GM19395 (cell line): ENCODE data around the gene CORO2A.
"Not testable (repeated sequence)": the region's sequence is repeated elsewhere in the genome, so short reads cannot be mapped to it uniquely, and the experiment has no call there.

Experiments used
- ATAC-seq: cut with Tn5 transposase; IDR thresholded peaks from one replicate; pipeline ENCODE4 v1.9.1; 2021; ENCODE audit warnings: mild to moderate bottlenecking, moderate library complexity; ENCODE audit not compliant: unreplicated experiment

CORO2A gene

DNA sequence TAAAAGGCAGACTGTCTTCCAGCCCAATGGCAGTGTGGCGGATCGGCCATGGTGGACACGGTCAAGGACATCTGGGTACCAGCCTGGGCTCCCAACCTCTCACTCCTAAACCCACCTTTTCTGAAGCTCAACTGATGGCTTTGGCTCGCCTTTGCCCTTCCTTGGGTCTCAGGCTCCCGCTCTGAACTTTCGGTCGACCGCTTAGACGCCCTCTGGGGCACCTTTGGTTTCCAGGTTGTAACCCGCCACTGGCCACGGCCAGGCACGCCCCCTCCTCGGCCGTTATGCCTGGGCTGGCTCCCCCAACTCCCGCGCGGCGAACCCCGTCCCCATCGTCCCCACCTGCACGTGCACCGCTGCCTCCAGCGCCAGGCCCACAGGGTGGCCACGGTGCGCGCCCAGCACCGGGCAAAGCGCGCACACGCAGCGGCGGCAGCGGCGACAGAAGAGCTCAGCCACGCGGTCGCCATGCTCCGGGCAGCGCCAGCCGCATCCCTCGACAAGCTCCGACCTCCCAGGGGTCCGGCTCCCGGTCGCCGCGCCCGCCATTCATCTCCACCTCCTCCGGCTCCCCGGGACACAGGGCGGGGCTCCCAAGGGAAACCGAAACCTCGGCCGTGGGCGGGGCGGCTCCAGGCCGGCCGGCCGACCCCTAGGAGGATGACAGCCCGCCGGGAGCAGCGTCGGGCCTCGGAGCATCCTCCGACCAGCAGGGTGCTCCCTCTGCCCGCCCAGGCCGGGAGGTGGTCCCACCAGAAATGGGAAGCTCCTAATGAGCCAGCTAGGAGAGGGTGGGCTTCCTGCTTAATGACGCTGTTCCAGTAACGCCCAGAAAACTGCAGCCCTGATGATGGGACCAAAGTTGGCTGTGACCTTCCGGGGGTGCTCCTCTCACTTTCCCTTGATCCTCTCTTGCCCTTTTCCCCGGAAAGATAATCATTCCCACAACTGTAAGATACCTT, 73.5 kb downstream of the CORO2A start, which contains the start of gene TRIM14:
Gene TRIM14, minus strand, starts transcription at position 583 of the 962 bp plus-strand sequence. Its CDS starts 34 bp downstream, at position 549.
- peak; percentile 68 for ATAC-seq

DNA sequence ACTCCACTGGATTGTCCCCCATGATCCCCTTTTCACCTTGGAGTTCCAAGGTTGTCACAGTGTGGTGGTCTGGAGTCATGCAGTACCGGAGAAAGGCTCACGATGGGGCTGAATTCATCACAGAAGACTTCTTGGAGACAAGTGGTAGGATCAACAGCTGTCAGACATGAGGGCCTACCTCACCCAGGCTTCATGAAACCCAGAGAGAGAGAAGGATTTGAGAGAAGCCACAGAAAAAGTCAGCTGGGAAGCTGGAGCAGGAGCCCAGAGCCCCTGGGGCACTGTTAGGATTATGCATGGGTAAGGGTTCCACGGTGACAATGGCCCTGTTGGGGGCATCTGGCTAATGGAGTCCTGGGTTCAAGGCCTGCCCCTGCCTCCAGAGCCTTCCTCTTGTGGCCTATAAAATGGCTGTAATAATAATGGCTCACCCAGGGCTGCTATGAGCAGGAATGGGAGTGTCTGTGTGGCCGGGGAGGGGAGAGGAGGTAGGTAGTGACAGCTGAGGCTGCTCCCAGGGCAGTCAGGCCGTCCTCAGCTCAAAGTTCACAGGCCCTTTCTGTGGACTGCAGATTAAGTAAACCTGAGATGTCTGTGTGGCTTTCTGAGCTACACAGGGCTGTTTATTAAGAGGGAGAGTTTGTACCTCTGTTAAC, 74.3 kb downstream of the CORO2A start:
- peak; percentile 52 for ATAC-seq

DNA sequence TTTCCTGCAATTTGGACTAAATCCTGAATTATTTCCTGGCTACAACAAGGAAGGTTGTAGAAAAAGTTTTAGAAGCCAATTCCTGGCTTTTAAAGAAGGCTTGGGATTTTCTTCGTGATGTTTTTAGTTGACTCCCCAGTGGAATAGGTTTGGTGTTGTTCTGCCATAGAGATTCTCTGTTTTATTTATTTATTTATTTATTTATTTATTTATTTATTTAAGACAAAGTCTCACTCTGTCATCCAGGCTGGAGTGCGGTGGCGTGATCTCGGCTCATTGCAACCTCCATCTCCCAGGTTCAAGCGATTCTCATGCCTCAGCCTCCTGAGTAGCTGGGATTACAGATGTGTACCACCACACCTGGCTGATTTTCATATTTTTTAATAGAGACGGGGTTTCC, 75.3 kb downstream of the CORO2A start:
- ATAC-seq = not testable (repeated sequence)

DNA sequence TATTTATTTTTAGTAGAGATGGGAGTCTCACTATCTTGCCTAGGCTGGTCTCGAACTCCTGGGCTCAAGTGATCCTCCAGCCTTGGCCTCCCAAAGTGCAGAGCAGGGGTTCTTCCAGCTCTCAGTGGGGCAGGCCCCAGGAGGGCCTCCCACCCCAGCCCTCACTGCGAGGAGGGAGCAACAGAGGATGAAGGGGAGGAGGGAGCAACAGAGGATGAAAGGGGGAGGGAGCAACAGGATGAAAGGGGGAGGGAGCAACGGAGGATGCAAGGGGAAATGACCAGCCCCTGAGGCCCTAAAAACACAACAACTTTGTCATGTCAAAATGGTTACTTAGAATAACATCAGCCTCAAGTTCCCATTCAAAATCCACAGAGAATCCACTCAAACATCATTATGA, 83.4 kb downstream of the CORO2A start:
- no peak for ATAC-seq

DNA sequence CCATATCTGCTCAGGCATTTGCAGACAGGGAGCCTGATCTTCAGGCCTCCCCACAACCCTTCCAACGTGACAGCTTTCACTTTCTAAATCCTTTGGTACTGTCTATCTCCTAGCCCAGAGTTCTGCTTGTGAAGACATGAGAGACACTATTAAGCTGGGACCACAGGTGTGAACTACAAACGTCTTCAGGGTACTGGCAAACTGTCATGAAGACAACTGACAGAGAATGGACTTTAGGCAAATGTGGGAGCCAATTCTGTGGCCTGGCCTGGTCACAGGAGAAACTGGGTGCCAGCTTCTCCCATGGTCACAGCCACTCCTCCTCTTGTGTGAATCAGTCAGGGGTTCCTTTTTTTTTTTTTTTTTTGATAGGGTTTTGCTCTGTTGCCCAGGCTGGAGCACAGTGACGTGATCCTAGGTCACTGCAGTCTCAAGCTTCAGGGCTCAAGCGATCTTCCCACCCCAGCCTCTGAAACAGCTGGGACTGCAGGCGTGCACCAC, 83.9 kb downstream of the CORO2A start:
- ATAC-seq = peak; percentile 82

DNA sequence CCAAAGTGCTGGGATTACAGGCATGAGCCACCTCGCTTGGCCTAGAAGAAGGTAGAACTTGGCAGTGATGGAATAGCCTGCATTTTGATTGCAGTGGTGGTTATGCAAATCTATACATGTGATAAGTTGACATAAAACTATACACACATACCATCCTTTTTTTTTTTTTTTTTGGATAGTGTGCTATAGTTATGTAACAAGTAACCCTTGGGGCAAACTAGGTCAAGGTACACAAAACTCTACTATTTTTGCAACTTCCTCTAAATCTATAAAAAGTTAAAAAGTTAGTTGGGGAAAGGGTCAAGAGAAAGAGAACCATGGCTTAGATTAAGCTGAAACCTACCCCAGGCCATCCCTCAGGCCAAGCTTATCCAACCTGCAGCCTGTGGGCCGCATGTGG, 84.5 kb downstream of the CORO2A start:
- no peak for ATAC-seq

DNA sequence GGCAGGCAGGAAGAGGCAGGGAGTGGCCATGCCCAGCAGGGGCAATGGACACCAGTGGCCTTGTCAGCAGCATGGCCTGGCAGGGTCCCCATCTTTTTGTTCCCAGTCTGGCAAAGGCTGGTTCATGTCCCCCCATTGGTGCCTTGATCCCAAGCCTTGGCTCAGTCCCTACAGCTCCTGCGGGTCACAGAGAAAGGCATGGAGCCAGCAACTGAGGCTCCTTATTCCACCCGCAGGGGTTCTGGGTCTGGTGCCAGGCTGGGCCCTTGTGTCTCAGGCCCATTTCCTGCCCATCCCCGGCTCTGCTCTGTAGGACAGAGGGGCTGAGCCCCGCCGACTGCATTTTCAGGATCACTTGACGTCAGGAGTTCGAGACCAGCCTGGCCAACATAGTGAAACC, 87.4 kb downstream of the CORO2A start:
- no peak for ATAC-seq

DNA sequence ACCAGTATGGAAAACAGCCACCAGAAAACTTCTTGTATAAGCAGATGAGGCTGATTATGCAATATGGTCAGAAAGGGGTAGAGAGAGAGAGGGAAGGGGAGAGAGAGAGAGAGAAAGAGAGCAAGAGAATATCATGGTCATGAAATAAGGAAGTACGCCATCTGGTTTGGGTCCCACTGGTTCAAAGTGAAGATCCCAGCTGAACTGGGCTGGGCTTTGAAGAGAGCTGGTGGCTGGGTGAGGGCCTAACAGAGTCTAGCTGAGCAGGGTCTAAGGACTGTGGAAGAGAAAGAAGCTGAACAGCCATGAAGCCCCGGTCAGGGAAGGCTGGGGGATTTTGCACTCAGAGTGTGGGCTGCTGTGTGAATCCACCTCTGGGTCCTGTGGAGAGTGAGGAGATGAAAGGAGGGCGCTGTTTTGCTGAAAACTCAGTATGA, 88.0 kb downstream of the CORO2A start:
- no peak for ATAC-seq

DNA sequence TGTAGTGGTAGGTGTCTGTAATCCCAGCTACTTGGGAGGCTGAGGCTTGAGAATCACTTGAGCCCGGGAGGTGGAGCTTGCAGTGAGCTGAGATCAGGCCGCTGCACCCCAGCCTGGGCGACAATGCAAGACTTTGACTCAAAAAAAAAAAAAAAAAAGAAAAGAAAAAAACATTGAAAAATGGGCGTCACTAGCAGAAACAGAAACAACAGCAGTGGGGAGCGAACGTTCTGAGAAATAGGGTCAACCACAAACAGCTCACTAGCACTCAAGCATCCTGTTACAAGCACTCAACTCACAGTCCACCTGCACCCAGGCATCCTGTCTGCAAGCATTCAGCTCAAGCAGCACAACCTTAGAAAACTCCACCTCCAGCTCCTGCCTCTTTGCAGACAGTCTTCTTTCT, 90.6 kb downstream of the CORO2A start:
- peak; percentile 98 for ATAC-seq

DNA sequence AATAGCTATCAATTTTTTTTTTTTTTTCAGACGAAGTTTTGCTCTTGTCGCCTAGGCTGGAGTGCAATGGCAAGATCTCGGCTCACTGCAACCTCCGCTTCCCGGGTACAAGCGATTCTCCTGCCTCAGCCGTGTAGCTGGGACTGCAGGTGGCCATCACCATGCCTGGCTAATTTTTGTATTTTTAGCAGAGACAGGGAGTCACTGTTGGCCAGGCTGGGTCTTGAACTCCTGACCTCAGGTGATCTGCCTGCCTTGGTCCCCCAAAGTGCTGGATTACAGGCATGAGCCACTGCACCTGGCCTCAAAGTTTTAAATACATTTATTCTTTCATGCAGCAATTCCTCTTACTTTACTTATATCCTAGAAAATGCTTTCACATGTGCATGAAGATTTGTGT, 91.0 kb downstream of the CORO2A start:
- no peak for ATAC-seq

DNA sequence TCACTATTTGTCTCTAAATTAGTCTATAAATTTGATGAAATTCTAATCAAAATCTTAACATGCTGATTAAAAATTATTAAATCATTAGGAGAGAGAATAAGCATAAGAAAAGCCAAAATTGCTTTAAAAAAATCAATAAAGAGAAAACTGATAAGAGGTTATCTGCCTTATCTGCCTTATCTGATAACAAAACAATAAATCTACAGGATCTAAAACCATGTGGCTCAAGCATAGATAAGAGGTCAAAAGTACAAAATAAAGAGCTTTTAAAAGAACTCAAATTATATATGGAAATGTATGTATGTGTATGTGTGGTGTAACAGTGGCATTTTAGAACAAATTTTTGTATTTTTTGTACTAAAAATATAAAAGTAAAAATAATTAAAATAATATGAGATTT, 92.0 kb downstream of the CORO2A start:
- ATAC-seq = no peak

DNA sequence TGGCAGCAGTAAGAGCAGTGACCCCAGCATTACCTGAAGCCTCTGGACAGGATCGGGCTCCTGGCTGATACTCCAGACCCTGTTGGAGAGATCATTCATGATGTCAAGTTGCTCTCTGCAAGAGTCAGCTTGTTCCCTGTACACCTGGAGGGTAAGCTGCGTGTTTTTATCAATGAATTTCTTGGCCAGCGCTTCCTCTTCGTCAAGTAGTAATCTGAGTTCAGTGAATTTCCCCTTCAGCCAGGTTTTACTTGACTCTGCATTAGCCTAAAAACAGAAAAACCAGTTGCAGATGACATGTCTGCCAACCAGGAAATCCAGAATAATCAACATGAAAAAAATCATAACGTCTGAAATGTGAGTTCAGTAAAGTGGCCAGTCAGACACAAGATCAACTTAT, 92.5 kb downstream of the CORO2A start:
- no peak for ATAC-seq

DNA sequence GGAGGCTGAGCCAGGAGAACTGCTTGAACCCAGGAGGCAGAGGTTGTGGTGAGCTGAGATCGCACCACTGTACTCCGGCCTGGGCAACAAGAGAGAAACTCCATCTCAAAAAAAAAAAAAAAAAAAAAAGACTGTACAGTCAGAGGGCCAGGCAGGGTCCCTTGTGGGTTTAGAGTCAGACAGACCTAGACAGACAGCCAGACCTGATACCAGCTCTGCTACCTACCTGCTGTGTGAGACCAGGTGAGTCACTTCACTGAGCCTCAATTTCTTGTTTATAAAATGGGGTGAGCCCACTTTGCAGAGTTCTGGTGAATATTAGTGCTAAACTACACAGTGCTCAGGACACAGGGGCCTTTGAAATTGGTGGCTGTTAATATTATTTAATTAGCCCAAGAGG, 93.1 kb downstream of the CORO2A start:
- ATAC-seq = no peak

DNA sequence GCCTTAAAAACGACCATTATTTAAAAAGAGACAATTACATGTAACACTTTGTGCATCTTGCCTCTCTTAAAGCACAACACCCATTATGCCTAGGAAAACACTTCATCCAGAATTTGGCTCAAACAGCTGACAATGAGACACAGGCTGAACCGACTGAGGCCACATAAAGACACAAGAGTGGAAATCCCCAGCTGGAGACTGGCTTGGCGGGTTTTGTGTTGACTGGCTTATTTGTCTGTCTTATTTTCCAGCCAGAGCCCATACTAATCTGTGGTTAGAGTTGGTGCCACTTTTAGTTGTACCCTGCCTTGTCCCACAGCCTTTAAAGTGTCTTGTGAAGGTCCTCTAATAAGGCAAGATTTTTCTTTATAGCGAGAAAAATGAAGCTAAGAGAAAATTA, 94.6 kb downstream of the CORO2A start:
- ATAC-seq = no peak

DNA sequence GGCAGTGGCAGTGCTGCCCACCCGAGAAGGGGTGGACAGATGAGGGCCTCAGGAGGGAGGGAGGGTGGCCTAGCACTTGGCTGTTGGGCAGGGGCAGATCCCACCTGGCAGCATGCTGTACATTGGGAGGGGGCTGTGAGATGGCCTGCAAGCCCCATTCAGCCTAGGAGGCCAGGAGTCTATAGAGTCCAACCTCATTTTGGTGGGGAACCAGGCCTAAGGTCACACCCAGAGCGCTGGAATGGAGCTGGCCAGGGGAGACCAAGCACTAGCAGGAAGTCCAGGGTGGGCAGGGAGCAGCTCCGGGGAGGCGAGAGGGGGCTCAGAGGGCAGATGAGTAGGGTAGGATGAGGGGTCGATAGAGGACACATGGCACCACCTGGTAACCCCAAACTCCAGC, 96.3 kb downstream of the CORO2A start:
- ATAC-seq = no peak

DNA sequence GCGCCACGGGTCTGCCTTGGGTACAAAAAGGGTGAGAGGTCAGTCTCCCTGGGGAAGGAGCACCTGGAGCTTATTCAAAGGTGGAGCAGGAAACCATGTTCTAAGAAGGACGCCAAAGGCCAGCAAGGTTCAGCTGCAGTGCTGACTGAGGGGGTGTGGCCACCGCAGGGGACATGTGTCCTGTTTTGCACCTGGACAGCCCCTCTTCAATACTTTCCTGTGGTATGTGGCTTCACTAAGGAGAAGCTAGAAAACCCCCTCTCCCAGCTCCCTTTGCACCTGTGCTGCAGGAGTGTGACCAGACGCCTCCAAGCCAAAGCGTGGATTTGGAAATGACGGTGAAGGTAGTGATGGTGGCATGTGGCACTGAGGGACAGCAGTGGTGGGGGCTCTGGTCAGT, 97.0 kb downstream of the CORO2A start:
- no peak for ATAC-seq

DNA sequence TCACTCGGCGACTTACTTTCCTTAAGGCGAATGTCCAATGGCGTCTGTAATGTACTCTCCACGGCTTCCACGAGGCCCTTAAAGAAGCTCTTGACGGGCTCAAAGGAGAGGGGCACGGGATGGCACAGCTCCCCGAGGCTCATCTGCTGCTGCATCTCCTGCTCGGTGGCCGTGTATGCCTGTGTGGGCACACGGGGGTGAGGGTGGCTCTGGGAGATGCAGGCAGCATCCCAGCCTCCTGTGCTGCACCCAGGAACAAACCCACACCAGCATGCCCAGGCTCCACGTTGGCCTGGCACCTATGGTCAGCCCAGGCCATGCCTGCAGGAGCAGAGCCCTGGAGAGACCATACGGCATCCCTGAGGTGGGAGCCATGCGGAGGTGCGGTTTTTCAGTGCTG, 97.6 kb downstream of the CORO2A start:
- ATAC-seq = no peak

DNA sequence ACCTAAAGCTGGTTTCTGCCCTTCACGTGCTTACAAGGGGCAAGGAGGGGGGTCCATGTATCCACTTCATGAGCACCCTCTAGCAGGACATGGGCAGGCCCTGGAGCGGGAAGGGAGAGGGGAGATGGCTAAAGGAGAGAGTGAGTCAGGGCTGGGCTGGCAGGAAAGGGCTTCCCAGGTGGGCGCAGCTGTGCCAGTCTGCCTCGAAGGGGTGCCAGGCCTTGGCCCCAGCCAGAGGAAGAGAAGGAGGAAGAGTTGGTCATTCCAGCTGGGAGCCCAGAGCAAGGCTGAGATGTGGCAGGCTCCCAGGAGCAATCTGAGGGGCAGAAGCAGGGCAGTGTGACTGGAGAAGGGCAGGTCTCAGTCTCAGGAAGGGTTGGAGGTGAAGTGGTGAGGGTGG, 98.1 kb downstream of the CORO2A start:
- ATAC-seq = no peak

DNA sequence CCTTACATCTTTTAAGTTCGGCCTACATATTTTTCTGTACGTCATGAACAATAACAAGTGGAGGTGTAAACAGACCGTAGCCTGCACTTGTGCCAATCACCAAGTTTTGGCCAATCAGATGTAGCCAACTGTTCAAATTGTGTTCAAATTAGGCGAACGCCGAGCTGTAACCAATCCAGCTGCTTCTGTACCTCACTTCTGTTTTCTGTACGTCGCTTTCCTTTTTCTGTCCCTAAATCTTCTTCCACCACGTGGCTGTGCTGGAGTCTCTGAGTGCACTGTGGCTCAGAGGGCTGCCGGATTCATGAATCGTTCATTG, 99.9 kb downstream of the CORO2A start:
- ATAC-seq = no peak

DNA sequence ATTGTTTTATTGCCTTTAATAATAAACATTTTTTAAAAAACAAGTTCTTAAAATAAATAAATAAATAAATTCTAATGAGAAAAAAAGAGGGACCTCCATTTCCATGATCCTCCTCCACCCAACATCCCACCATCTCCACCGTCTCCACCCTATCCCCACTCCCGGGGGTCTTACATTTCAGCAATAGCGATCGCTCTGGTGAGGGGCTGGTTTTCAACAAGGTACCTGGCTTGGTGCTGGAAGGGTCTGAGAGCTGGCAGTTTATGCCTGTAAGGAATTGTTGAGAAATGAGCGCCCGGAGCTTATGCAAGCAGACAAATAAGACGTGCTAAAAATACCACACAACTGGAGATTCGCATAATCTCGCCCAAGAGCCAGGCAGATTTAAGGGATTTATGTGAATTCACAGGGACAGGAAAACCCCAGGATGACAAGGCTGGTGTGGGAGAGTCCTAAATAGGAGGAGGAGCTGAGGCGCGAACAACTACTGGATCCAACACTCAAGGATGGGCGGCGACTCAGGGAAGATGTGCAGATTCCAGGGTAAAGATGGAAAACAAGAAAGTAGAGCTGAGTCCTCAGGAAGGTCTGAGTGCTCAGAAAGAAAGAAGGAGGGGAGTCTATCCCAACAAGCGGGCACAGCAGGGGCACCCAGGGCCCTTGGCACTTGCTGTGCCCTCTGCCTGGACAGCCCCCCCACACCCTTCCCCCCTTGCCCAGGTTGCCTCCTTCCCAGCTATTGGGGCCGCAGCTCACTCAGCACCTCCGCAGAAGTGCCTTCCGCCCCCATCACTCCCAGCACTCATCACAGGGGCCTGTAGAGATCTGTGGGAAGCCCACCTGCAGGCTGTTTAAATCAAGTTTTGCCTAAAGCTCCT, 100.5 kb downstream of the CORO2A start:
- no peak for ATAC-seq

DNA sequence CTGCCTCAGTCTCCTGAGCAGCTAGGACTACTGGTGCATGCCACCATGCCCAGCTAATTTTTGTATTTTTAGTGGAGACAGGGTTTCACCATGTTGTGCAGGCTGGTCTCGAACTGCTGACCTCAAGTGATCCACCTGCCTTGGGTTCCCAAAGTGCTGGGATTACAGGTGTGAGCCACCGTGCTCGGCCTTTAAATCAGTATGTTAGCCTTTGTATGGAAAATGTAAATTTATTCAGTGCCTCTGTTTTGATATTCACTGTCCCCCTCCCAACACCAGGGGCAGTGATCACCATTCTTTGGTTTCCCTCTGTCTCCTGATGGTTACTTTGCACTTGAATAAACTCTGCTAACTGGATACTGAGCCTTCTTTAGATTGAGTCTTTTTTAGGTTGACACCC, 101.8 kb downstream of the CORO2A start:
- ATAC-seq = not testable (repeated sequence)
